GM10266 (cell line): ENCODE measurements around the gene RAB34.

Experiments used
- DNase-seq: peaks from one replicate; pipeline ENCODE4 v3.0.0; 2012; ENCODE audit errors: extremely low spot score
- TF ChIP-seq, protein P1 (sequence below): IDR thresholded peaks from 2 replicates; pipeline ENCODE4 v1.5.1; 2012; ENCODE audit warnings: mild to moderate bottlenecking, low read depth; ENCODE audit not compliant: control insufficient read depth, insufficient read depth; ENCODE audit errors: missing control alignments

Gene RAB34

GRCh38 chr17:28744104-28744971 is 26.7 kb upstream of the RAB34 start:
- TF ChIP-seq, protein P1, sequence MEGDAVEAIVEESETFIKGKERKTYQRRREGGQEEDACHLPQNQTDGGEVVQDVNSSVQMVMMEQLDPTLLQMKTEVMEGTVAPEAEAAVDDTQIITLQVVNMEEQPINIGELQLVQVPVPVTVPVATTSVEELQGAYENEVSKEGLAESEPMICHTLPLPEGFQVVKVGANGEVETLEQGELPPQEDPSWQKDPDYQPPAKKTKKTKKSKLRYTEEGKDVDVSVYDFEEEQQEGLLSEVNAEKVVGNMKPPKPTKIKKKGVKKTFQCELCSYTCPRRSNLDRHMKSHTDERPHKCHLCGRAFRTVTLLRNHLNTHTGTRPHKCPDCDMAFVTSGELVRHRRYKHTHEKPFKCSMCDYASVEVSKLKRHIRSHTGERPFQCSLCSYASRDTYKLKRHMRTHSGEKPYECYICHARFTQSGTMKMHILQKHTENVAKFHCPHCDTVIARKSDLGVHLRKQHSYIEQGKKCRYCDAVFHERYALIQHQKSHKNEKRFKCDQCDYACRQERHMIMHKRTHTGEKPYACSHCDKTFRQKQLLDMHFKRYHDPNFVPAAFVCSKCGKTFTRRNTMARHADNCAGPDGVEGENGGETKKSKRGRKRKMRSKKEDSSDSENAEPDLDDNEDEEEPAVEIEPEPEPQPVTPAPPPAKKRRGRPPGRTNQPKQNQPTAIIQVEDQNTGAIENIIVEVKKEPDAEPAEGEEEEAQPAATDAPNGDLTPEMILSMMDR: no peak
- peak; percentile 83 for DNase-seq

DNA sequence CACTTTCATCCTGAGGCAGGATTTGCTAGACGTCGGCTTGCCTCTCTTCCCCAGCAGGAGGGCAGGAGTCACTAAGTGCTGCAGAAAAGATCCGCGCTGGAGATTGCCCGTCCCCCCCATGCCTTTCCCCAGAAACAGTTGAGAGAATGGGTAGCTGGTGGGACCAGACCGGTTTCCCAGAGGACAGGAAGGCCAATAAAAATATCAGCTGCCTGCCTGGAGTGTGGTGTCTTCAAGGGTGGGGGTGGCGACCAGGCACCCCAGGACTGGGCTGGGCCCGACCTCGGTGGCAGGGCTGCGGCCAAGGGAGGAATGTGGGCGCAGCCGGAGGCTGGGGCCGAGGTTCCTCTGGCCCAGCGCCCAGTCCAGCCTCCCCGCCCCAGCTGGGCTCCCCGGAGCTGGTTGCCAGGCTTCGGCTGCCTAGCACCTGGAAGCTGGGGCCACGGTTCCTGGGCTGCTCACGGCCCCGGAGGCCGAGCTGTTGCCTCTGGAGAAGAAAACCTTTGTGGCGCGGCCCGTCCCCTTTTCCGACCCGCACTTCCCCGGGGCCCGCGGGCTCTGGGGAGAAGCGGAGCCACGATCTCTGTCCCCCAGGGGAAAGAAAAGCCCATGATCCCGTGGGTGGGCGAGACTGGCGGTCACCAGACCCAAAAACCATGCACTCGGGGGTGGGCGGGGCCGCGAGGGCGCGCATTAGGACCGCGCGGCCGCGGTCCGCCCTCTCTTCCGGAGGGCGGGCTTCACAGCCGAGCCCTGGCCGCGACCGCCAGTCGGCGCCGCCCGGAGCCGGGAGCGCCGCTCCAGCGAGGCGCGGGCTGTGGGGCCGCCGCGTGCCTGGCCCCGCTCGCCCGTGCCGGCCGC is 25.8 kb upstream of the RAB34 start, which contains the start of gene TRAF4:
Gene TRAF4 (plus strand): TSS at position 769 of the 861 bp plus-strand sequence. CDS start 102 bp downstream, outside the sequence.
- TF ChIP-seq, protein P1: peak; percentile 46
- DNase-seq: peak; percentile 91

GRCh38 chr17:28741358-28742349 is 24.0 kb upstream of the RAB34 start:
- TF ChIP-seq, protein P1: no peak
- DNase-seq: peak; percentile 57

GRCh38 chr17:28740406-28741357 is 23.0 kb upstream of the RAB34 start:
- no peak for DNase-seq
- TF ChIP-seq, protein P1: no peak

GRCh38 chr17:28738680-28739384 is 21.2 kb upstream of the RAB34 start:
- TF ChIP-seq, protein P1: no peak
- DNase-seq: peak; percentile 56
